VCaP (cell line): Measurements from ENCODE around the gene FBXO38.

Experiments
- H3K27ac ChIP-seq: fragments of 450-650 bp; 2 replicates; pipeline ENCODE4 v1.5.1; 2017
- CTCF ChIP-seq: fragments of 450-650 bp; conservative IDR thresholded peaks from 2 replicates; pipeline ENCODE4 v1.5.1; 2017; ENCODE audit warnings: mild to moderate bottlenecking, moderate library complexity

The FBXO38 gene

DNA sequence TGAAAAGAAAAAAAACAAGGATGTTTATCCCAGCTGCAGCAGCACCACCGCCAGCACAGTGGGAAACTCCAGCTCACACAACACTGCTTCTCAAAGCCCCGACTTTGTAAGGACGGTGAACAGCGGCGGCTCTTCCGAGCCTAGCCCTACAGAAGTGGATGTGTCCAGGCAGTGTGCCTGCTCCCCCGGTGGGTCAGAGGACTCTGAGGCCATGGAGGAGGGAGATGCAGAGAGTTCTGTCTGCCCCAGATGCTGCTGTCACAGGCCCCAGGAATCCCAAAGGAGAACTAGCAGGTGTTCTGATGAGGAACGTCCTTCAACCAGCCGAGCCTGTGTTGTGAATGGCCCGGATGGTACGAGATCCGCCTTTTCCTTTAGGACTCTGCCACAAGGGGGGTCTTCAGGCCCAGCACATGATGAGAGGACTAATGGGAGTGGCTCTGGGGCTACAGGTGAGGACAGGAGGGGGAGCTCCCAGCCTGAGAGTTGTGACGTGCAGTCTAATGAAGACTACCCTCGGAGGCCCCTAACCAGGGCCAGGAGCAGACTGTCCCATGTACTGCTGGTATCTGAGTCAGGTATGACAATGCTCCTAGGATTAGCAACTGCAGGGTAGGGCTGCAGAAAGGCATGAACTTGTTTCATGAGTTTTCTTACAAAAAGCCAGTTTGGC lies 43.7 kb downstream of the FBXO38 start:
- H3K27ac ChIP-seq: no peak overlapping the region
- no peak for TF ChIP-seq CTCF

DNA sequence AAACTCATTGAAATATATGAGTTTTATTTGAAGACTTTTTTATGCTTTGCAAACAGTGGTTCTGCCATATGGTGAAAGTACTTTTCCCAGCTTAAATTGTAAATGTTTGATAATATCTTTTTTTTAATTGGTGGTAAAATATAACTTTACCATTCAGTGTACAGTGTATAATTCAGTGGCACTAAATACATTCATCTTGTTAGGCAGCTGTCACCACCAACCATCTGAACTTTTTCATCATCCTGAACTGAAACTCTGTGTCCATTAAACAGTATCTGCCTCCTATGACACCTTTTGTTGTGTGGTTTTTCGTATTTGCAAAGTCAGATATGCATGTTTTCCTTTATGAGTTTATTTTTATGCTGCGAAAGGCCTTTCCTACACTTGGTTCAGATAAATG lies 45.1 kb downstream of the FBXO38 start:
- H3K27ac ChIP-seq: no peak overlapping the region
- no peak for TF ChIP-seq CTCF

GRCh38 chr5:148433826-148434225 lies 50.1 kb downstream of the FBXO38 start:
- no peak overlapping the region for H3K27ac ChIP-seq
- no peak for TF ChIP-seq CTCF

GRCh38 chr5:148436029-148436428 lies 52.3 kb downstream of the FBXO38 start:
- H3K27ac ChIP-seq: no peak overlapping the region
- no peak for TF ChIP-seq CTCF

- no peak for TF ChIP-seq CTCF
- H3K27ac ChIP-seq: no peak overlapping the region
Observed at GRCh38 chr5:148437249-148437648, 53.5 kb downstream of the FBXO38 start.

GRCh38 chr5:148438933-148439332 lies 55.2 kb downstream of the FBXO38 start:
- H3K27ac ChIP-seq: no peak overlapping the region
- no peak for TF ChIP-seq CTCF

DNA sequence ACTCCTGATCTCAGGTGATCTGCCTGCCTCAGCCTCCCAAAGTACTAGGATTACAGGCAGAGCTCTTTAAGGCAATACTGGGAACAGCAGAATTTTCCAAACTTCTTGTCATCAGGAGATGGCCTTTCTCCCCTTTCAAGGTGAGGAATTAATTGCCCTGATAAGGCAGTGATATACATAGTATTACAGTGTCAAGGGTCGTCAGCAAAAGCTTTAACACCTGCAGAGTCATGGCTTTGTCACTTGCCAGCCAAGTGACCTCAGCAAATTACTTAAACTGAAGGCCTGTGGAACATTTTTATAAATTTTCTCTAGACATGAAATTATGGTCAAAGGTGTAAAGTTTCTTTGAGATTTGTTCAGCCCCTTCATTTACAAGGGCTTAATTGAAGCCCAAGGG lies 59.5 kb downstream of the FBXO38 start:
- no peak overlapping the region for H3K27ac ChIP-seq
- no peak for TF ChIP-seq CTCF
